ENCODE data around the gene TMEM250.
A peak's percentile ranks its signal among the peaks of the same experiment; 100 is the strongest.
"Not testable (repeated sequence)": the region's sequence is repeated elsewhere in the genome, so short reads cannot be mapped to it uniquely, and the experiment has no call there.

Gene TMEM250

DNA sequence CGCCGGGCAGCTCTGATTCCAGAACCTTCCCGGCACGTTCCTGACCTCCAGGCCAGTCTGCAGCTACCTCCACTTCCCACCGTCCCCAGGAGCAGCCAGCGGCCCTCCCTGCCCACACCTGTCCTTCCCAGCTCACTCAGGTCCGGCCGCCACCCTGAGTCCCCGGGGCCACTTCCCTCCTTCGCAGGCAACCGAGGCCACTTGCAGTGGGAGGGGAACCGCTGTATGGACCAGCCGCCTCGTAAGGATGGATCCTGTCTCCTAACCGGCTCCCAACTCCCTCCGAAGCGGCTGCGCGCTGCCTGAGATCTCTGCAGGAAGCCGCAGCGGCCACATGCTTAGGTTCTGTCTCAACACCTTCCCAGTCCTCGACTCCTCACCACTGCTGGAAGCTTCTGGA is 7.5 kb downstream of the TMEM250 start:
- no peak for DNase-seq (ENCODE audit: low read depth)

DNA sequence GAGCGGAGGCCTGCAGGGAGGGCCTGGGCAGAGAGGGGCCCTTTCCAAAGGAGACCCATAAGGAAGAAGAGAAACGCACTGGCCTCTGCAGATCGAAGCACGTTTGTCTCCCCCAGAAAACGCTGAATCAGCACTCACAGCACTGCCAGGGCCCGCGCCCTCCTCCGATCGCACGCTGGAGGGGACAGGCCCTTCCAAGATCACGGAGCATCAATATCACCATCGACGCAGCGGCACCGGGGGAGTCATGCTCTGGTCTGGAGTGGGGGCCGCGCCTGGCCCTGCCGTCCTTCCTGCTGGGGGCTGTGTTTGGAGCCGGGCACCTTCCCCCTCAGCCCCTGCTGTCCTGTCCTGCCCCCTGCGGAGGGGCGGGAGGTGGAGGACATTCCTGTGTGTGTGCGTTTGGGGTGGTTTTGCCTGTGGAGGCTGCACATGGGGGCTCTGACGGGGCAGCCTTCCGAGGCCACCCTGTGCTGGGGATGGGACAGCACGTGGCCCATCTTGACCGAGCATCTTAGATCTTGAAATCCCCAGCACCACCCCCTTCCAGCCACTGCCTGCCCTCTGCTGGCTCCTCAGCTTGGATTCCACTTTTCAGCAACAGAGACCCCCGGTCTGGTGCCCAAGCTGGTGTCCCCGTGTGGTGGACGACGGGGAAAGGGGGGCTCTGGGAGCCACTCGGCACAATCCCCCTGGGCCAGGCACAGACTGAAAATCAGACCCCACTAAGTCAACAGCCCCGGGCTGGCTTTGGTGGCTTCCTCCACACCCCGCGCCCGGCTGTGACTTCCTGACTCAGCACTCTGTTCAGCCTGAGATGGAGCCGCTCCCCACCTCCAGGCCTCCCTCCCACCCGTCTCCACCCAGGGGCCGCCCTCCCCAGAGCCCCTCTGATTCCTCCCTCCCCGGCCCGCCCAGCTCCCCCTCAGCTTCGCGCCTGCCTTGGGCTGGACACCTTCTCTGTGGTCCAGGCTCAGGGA is 8.3 kb downstream of the TMEM250 start:
- DNase-seq (ENCODE audit: low read depth) = no peak

DNA sequence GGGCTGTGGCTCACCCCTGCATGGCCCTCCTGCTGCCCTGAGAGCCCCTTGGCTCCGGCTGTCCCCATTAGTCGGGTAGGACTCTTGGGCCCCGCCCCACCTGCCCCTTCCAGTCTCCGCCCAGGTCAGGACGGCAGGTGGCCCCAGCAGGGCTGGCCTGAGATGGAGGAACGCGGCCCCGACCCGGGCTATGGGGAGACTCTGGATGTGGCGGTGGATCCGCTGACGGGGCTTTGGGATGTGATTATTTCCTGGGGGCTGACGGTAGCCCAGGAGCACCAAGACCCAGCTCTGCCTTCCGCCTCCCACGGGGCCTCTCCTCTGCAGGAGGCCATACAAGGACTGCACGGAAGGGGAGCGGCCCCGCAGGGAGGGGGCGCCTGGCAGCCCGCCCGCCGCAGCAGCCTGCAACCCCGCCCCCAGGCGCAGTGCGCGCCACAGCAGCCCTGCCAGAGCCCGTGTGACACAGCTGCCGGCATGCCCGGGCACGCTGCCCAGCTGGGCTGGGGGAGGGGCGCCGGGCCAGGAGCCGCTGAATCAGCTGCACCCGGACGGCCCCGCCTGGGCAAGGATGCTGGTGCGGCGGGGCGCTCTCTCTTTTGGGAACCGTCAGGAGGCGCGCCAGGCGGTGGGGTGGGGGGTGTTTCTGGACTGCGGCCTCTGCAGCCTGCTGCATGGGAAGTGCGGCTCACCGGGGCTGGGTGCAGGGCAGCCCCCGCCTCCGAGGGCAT is 9.2 kb downstream of the TMEM250 start:
- DNase-seq (ENCODE audit: low read depth) = peak; percentile 76

DNA sequence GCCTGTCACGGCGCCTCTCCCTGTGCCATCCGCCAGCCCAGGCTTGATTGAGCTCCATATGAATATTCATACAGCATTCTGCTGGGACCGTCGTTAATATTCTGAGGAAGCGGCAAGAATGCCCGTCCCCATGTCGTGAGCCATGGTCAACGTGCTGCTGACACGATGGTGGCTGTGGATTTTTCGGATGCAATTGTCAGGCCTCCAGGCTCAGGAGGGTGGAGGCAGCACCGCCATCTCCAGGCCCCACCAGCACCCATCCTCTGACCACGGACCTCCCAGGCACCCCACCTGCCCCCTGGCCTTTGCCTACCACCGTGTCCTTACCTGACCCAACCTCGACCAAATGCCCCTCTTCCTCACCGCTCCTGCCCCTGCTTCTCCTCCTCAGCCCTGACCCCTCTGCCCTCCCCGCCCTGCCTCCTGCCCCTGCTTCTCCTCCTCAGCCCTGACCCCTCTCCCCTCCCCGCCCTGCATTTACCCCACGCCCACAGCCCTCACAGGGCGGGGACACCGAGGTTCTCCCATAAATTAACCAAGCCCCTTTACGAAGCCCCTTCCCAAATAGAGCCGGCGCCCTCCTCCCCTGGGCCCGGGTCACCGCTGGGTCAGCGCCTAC is 9.9 kb downstream of the TMEM250 start:
- no peak for DNase-seq (ENCODE audit: low read depth)

DNA sequence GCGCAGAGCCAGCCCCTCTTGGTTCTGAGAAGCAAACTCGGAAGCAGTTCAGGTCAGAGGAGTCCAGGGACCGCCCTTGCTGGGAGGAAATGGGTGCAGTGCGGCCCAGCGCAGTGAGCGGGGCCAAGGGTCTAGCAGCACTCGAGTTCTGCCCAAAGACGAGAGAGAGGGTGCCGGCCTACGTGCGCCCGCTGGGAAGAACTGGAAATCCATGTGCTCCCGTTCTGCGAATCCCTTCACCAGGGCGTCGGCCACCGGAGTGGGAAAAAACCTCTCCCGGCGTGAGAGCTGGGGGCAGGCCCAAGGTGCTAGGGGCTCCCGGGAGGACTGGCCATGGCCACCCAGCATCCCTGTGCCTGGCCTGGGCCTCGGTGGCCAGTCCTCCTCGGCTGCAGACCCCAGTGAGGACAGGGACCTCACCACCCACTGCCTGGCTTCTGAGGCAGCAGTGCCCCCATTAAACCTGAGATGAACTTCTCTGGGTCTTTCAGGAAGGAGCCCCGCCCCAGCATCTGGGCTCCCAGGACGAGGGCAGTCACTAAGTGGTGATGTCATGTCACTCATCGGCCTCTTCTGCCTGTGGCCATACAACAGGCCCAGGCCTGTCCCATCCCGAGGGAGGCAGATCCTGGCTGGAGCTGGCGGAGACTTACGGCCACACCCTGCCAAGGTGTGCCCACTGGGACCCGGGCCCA is 10.6 kb downstream of the TMEM250 start:
- no peak for DNase-seq (ENCODE audit: low read depth)

DNA sequence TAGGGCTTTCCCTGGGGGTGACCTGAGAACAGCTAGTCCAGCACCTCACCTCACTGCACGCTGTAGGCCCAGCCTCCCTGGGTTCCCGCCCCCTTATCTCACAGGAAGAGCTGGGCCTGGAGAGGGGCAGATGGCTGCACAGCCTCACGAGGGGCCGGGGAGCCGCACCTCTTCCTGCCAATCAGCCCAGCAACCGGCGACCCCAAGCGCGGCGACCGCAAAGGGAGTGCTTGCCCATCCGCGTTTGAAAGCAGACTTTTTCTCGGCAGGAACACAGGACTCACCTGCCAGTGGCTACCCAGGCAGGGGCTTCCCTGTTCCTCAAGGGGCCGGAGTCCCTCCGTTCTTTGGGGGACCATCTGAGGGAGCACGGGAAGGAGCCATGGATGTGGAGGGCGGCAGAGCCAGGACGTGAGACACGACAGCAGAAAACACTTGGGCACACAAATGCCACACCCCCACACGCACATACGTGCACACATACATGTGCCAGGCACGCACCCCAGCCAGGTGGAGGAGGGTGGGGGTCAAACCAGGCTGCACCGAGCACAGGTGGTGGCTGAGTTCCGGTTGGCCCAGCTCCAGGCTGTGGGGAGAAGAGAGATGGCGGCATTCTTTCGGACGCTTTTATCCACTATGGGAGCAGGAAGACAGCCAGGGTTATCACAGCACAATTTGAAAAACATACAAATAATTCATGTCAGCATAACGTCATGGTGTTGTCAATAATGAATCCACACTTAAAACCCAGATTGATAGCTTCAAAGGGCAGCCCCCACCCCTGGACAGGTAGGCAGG is 11.3 kb downstream of the TMEM250 start:
- DNase-seq (ENCODE audit: low read depth) = no peak

DNA sequence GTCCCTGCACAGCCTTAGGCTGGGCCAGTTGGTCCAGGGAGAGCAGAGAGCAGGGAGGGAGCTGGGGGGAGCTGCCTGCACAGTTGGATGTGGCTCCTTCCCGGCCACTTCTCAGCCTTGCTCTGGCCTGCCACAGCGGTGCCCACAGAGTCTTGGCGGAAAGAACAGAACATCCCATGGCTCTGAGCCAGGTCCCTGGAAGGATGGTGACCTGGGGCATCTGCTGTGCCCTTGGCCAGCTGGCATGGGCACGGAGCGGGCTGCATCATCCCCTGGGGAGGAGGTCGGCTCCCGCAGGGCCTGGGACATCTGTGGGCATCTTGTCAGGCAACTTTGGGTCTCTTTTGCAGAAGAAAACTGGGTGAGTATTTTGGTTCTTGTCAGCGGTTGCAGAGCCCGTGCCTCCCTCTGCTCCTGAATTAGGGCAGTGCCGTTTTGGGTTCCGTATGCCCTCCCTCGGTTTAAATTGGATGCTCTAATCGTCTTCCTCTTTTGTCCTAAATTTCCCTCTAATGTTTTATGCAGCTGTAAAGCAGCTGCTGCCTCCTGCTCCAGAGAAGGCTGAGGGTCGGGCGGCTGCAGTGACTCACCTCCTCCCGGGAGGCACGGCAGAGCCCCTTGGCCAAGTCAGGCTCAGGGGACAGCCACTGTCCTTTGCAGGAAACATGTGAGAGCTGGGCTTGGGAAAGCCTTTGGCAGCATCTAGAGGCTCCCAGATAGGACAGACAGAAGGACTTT is 13.1 kb downstream of the TMEM250 start:
- DNase-seq (ENCODE audit: low read depth) = no peak

DNA sequence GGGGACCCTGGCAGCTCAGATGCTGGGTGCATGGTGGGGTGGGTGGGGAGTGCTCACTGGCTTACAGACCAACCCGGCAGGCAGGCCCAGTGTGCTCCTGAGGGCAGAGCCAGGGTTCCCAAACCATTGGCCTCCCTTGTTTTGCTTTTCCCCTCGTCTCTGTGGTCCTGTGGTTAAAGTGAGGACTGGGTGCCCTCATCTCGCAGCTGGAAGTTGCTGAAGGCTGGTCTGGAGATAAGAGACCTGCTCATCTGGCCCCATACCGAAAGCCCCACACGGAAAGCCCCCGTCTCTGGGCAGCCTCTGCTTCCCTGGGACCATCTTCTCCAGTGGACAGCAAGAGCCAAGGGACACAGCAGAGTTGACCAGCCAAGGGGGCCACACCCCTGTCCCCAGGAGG is 13.8 kb downstream of the TMEM250 start:
- DNase-seq (ENCODE audit: low read depth) = no peak

DNA sequence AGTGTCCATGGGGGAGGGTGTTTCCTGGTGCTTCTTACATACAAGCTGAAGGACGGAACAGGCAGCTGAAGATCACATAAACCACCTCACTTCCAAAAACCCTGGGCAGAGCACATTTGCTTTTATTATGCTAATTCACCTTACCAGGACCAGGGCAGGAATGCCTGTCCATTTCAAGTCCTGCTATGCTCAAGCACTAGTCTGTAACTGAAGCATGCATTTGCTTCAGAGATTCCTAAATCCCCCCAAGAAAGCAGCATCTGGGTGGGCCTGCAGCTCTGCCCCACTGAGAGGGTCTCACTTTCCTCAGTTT is 14.2 kb downstream of the TMEM250 start:
- DNase-seq (ENCODE audit: low read depth) = no peak

DNA sequence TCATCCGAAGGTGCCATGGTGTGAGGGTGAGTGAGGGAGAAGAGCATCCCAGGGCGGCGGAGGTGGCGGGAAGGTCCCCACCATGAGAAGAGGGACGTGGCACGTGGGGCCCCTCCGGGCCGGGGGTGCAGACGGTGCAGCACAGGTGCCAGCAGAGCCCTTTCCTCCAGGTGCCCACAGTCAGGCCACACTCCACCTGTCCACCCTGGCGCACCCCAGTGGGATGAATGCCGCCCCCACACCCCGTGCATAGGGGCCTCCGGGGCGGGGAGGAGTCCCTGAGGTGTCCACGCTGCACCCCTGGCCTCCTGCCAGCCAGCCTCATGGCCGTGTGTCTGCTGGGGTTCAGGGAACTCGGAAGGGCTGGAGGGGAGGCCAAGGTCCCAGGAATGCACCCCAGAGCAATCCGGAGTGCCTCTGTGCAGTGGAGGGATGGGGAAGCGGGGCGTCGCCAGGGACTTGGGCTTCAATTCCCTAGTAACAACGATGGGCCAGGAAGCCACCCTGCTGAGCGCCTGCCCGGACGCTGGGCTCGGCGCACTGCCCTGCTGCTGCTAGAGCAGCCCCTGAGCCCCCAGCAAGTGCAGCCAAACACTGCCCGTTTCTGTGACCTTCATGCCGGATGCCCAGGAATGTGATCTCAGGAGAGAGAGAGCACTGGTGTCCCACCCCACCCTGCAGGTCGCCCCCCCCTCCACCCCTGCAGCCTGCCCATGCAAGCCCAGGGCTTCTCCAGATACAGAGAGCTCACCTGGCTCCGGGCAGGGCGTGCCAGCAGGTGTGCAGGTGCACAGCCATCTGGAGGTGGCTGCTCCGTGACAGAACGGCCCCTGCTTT is 14.8 kb downstream of the TMEM250 start:
- no peak for DNase-seq (ENCODE audit: low read depth)

DNA sequence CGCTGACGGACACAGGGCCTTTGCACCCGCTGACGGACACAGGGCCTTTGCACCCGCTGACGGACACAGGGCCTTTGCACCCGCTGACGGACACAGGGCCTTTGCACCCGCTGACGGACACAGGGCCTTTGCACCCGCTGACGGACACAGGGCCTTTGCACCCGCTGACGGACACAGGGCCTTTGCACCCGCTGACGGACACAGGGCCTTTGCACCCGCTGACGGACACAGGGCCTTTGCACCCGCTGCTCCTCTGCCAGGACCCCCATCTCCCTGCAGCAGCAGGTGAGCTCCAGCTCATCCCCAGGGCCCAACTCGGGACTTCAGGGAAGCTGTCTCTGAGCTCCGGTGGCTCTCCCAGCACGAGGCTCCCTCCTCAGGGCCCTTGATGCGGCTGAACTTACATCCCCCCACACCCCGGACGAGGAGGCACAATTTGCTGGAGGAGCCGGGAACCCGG is 17.0 kb downstream of the TMEM250 start:
- DNase-seq (ENCODE audit: low read depth) = not testable (repeated sequence)

DNA sequence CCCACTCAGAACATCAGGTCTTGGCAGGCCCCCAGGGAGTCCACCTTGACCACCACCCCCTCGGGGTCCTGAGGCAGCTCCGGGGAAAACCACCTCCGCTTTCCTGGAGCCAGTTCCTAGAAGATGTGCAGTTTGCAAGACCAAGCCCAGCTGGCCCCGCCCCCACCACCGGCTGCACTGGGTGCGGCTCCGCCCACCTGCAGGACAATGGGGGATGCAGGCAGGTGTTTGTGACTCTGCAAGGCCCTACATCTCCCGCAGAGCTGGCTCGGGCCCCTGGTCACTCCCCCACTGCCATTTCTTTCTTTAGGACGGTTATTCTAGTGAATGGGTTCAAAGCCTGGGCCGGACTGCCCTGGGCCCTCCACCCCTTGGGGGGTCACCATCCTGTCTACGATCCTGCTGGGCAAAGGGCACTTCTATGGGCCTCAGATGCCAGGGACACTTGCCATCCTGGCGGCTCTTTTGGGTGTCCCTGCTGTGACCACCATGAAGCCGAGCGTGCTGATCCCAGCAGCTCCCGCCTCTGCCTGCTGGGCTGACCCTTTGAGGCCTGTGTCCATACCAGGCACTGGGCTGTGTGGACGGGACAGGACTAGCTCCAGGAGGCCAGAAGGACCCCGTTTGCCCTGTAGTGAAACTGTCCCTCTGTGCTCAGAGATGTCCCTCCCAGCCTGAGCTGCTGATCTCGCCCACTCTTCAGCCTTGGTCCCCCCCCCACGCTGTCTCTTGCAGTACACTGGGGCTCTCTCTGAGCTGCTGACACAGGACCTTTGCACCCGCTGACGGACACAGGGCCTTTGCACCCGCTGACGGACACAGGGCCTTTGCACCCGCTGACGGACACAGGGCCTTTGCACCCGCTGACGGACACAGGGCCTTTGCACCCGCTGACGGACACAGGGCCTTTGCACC is 17.7 kb downstream of the TMEM250 start:
- no peak for DNase-seq (ENCODE audit: low read depth)

DNA sequence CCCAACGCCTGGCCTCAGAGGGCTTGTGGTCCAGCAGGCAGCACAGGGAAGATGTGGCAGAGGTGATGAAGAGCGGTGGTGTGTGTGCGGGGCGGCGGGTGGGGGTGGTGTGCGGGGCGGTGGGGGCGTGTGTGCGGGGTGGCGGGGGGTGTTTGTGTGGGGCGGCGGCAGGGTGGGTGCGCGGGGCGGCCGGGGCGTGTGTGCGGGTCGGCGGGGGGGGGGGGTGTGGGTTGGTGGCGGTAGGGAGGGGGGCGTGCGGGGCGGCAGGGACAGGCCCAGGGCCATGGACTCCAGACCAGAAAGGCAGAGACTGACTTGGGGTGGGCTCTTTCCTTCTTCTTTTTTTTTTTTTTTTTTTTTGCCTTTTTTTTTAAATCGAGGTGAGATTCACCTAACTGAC is 19.1 kb downstream of the TMEM250 start:
- no peak for DNase-seq (ENCODE audit: low read depth)

DNA sequence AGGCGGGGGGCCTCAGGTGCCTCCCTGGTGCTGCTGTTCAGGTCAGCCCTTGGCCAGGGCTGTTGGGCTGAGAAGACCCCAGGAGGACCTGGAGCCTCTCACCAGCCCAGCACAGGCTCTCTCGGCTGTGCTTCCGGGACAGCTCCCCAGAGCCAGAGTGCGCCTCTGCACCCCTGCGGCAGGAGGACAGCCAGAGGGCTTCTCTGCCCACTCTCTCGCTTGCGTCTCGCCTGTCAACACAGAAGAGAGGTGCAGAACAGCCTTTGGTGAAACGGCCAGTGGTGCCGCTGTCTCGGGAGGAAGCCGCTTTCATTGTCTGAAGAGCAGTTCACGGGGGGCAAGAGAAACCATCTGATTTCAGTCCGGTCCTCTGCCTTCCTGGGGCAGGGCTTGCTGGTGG is 19.8 kb downstream of the TMEM250 start:
- no peak for DNase-seq (ENCODE audit: low read depth)

DNA sequence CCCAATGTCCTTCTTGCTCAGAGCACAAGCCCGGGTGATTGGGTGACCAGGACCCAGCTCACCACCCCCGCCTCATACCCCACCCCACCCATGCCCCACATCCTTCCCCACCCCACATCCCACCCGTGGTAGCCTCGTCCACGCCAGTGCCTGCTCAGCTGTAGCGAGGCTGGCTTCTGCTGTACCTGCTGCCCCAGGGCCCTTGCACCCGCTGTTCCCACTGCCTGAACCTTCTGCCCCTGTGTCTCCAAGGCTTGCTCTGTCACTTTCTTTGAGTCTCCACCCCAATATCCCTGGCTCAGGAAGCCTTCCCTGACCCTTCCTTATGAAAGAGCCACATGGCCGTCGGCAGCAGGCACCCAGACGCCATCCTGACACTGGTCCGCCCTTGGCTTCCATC is 20.5 kb downstream of the TMEM250 start:
- DNase-seq (ENCODE audit: low read depth) = no peak

DNA sequence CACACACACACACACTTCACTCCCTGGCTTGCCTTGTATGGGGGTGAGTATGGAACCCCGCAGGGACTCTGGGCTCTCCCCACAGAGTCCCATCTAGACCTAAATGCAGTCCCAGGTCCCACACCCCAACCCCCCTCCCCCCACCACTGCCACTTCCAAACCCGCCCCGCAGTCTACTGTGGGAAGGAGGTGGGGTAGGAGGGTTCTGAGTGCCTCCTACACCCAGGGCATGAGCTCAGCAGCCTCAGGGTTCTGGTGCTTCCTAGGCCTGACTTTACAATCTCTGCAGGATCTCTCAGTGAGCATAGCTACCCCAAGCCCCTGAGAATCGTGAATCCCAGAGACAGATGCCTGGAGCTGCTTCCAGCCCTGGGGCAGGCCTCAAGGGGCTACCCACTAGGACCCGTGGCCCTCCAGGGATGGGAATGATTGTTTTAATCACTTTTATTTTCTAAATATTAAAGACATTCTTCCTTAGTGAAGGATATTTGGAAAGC is 22.1 kb downstream of the TMEM250 start:
- no peak for DNase-seq (ENCODE audit: low read depth)

DNA sequence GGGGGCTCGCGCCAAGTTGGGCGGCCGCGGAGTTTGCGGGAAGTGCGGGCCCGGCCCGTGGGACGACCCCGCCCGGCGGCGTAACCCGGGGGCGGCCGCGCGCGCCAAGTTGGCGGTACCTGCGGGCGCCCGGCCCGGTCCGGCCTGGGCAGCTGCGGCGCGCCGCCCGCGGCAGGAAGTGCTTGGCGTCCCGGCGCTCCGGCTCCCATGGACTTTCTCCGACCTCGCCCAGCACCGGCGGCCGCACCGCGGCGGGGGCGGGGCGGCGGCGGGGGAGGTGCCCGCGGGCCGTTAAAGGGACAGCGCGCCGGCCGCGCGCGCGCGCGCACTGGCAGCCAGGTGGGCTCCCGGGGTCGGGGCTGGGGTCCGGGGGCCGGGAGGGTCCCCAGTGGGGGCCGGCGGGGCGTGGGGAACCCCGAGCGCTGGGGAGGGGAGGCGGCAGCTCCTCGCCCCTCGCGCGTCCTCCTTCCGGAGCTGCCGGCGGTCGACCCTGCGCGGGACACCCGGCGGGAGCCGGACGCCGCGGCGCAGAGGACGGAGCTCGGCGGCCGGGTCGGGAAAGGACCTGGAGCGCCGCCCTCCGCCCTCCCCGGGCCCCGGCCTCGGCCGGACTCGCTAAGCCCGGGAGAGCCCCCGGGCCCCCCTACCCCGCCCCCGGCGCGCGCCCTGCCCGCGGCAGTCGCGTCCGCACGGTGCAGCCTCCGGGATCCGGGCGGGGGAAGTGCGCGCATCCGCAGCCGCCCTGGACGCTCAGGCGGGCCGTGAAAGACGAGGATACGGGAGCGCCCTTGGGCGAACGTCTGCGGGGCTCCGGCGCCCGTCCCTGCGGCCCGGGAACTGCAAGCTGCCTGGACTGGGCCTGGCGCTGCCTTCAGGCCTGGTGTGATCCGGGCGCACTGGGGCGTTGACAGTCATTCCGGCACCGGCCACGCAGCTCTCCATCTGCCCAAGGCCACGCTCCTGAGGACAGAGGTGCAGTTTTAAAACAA is 23.3 kb downstream of the TMEM250 start, which contains the start of gene NACC2:
TSS of gene NACC2 (minus strand) at position 220 of the 989 bp plus-strand sequence. CDS start 44,768 bp downstream, outside the sequence.
- no peak for DNase-seq (ENCODE audit: low read depth)

All from GM04504 (cell line).